GM18511 (cell line): ENCODE results near the gene SPEM3.

Experiments
- ATAC-seq: cut with Tn5 transposase; IDR thresholded peaks from one replicate; pipeline ENCODE4 v1.9.1; 2021; ENCODE audit warnings: mild to moderate bottlenecking, moderate library complexity; ENCODE audit not compliant: unreplicated experiment

The SPEM3 gene

DNA sequence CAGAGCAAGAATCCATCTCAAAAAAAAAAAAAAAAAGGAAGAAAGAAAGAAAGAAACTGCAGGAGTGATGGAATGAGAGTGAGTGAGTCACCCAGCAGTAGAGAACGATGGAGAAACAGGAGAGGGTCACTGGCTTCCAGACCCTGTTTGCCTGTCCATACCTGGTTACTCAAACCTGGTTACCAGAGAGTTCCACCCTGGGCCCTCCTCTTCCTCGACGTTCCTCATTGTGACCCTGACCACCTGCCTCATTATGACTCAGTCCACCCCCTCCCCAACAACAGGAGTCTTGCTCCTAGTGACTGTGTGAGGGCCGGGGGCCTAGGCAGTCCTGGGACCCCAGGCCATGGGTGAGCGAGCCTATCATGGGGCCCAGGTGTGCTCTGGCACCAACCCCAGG lies at the start of gene SPEM3:
SPEM3 (plus strand) TSS at position 301 of the 400 bp plus-strand sequence; CDS start at position 347, 46 bp downstream.
- ATAC-seq, result no peak

- ATAC-seq, result no peak
Observed at GRCh38 chr17:7379134-7379533, 49.5 kb upstream of the SPEM3 start.

GRCh38 chr17:7380321-7380720 lies 48.3 kb upstream of the SPEM3 start:
- ATAC-seq, result no peak

- ATAC-seq, result no peak
Observed at GRCh38 chr17:7380855-7381683, 47.6 kb upstream of the SPEM3 start, which contains the start of gene TNK1. Gene TNK1 (plus strand): TSS chr17:7381089. CDS start chr17:7382927, 1,838 bp downstream.

DNA sequence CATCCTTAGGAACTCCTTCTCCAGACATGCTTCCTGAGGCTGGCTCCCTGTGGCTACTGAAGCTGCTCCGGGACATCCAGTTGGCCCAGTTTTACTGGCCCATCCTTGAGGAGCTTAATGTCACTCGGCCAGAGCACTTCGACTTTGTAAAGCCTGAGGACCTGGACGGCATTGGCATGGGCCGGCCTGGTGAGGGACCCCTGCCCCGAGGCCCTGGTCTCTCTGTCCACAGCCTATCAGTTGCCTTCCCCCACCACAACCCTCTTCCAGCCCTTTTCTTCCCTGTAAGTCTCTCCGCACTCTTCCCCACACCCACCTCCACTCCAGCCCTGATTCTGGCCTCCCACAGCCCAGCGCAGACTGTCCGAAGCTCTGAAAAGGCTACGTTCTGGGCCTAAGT lies 45.8 kb upstream of the SPEM3 start:
- no peak for ATAC-seq

DNA sequence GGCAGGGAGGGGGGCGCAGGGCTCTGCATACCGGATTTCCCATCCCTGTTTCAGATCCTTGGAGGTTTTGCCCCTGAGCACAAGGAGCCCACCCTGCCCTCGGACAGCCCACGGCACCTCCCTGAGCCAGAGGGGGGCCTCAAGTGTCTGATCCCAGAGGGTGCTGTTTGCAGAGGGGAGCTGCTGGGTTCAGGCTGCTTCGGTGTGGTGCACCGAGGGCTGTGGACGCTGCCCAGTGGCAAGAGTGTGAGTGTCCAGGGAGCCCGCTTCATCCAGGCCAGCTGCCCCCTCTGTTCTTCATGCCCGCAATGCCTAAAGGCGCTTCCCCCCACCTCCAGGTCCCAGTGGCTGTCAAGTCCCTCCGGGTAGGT lies 45.3 kb upstream of the SPEM3 start:
- ATAC-seq, result no peak

DNA sequence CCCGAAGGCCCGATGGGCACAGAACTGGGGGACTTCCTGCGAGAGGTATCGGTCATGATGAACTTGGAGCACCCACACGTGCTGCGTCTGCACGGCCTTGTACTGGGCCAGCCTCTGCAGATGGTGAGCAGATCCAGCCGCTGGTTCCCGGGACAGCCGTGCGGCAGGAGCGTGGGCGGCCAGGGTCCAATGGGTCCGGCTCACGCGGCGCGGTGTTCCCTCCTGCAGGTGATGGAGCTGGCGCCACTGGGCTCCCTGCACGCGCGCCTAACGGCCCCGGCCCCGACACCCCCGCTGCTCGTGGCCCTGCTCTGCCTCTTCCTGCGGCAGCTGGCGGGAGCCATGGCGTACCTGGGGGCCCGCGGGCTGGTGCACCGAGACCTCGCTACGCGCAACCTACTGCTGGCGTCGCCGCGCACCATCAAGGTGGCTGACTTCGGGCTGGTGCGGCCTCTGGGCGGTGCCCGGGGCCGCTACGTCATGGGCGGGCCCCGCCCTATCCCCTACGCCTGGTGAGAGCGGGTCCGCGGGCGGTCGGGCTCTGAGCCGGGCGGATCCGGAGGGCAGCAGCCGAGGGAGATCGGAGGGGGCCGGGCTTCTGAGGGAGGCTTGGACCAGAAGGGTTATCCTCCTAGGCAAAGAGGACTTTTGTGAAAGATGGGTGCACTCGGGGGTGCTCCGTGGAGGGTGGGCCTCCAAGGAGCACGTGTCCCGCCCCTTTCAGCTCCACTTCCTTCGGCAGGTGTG lies 44.7 kb upstream of the SPEM3 start:
- ATAC-seq, result peak; percentile 78

DNA sequence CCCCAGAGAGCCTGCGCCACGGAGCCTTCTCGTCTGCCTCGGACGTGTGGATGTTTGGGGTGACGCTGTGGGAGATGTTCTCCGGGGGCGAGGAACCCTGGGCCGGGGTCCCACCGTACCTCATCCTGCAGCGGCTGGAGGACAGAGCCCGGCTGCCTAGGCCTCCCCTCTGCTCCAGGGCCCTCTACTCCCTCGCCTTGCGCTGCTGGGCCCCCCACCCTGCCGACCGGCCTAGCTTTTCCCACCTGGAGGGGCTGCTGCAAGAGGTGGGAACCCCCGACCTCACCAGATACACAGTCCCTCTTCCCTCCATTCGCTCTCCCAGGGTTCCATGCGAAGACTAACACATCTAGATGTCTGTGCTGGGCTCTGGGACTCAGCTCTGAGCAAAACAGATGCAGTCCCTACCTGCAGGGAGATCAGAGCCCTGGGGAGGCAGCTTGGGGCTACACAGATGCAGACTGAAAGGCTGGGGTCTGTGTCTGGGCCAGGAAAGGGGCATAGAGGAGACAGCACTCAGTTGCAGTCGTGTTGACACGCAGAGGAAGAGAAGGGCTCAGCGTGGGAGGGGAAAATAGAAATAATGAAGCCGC lies 44.1 kb upstream of the SPEM3 start:
- ATAC-seq, result no peak

DNA sequence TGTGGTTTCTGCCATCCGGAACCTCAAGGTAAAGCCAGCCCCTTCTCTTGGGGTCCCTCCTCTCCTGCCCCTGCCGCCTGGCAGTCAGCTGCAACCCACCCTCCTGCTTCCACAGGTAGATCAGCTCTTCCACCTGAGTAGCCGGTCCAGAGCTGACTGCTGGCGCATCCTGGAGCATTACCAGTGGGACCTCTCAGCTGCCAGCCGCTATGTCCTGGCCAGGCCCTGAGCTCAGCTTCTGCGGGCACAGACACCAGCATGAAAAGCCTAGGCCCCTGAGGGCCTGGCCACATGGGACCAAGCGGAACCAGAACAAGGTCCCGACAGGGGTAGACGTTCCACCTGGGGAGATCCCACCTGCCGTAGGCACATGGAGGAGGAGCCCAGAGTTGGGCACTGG lies 39.8 kb upstream of the SPEM3 start:
- no peak for ATAC-seq

- no peak for ATAC-seq
Observed at GRCh38 chr17:7389924-7390910, 38.4 kb upstream of the SPEM3 start.

DNA sequence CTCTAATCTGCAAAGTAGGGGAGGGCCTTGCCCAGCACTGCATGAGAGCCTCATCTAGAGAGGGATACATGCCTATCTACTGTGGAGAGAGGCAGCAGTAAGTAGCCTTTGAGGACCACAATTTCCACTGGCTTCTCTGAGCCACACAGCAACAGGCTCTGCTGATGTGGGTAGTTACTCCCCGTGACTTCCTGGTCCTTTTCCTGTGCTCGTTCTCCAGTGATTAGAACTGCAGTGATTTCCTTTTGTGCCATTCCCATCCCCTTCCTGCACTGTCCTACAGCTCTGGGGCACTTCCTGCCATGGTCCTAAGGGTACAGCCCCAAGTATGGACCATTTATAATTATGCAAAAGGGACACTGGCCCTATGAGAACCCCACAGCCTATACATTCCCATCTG lies 37.4 kb upstream of the SPEM3 start:
- ATAC-seq, result no peak

GRCh38 chr17:7392696-7393612 lies 35.7 kb upstream of the SPEM3 start:
- ATAC-seq, result no peak

DNA sequence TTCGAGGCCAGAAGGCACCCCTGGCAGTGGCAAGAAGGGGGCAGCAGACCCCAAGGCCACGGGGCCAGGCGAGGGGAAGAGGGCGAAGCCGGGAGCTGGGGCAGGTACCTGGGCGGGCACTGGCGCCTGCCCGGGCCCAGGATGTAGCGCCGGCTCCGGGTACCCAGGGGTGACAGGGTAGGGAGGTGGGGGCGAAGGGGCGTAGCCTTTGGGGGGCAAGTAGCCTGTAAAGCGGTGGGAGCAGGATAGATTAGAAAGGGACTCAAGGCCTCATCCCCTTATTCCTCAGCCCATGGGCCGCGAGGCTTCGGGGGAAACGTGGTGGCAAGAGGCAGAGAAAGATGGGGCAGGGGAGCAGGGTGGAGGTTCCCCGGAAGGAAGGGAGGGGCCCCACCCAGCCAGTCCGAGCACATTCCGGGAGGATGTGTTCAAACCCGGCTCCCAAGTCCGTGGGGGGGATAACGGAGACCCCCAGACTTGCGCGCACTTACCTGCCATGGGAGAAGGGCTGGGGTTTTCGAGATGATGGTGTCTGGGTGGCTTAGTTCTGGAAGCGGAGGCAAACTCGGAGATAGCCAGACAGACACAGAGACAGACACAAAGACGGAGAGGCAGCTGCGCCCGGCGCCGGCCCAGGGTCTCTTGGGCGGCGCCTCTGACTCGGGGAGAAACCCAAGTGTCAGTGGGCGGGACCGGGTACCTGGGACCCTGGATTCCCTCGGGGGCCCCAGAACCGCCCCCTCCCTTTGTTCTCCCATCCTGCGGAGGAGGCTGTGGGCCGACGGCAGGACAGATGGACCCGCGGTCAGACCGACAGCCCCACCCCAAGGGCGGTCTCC lies 34.8 kb upstream of the SPEM3 start:
- peak; percentile 62 for ATAC-seq

- ATAC-seq, result peak; percentile 78
Observed at GRCh38 chr17:7394452-7395191, 34.0 kb upstream of the SPEM3 start, which contains the start of gene PLSCR3. Gene PLSCR3 (minus strand): TSS chr17:7394525. CDS start chr17:7394110, 415 bp downstream.

DNA sequence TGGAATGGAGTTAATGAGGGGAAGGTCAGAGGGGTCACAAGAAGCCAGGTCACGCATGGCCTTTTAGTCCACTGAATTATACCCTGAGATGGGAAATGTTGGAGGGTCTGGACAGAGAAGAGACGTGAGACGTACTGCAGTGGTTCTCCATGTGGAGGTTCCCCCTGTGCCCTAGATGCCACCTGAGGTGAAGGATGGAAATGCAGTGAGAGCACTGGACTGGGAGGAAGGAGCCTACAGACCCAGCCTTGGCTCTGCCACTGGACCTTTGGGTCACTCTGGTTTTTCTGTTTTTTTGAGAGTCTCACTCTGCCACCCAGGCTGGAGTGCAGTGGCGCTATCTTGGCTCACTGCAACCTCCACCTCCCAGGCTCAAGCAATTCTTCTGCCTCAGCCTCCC lies 32.5 kb upstream of the SPEM3 start:
- ATAC-seq, result no peak

GRCh38 chr17:7398612-7399011 lies 30.0 kb upstream of the SPEM3 start:
- no peak for ATAC-seq

DNA sequence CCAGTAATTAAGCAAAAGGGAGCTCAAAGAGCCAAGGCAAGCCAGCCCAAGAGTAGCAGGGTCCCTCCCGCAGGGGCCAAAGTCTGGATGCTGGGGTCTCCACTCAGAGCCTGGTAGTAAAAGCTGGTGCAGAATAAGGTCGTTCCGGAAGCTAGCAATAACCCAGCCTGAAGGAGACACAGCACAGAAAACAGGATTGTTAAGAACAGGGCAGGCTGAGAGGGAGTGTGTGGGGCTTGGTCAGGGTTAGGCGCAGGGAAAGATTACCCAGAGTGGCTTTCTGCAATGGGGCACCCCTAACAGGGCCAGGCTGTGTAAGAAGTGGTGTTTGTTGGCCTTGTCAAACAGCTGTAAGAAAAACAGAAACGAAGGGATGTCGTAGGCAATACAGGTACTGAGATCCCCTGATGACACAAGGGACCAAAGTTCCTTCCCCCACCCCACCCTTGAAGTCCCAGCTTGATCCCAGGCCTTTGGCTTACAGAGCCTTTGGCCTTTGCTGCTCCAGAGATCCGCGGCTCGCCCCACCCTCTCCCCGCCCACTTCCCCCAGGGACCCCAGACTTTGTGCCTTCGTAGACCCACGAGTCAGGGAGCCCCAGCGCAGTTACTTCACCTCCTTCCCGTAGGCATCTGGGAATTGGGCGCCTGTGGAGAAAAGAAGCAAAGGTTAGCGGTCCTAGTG lies 25.5 kb upstream of the SPEM3 start:
- no peak for ATAC-seq

DNA sequence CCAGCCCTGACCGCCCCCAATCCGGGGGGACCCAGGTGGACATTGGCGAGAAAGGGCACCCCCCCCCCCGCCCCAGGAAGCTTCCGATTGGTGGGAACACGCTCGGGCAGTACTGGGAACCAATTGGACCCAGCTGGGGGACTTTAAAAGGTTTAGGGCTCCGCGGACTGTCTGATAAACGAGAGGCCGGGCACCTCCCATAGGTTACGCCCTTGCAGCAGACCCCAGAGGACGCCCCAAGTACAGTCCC lies 25.0 kb upstream of the SPEM3 start:
- peak; percentile 28 for ATAC-seq
